Adipocyte (in vitro differentiated cells): ENCODE measurements around the gene DAZAP1.

Experiments used
- DNase-seq: peaks from one replicate; pipeline ENCODE4 v3.0.0-alpha.2; 2015; ENCODE audit warnings: low read depth
- H3K27me3 ChIP-seq: replicated peaks from 2 replicates; pipeline ENCODE4 v1.7.0; 2013; ENCODE audit warnings: mild to moderate bottlenecking, low read length, moderate library complexity; ENCODE audit not compliant: control insufficient read depth, insufficient read depth
- H3K36me3 ChIP-seq: 2 replicates; pipeline ENCODE4 v1.7.0; 2013; ENCODE audit warnings: low read length, mild to moderate bottlenecking, moderate library complexity; ENCODE audit not compliant: control insufficient read depth, insufficient read depth, severe bottlenecking
- H3K4me1 ChIP-seq: 2 replicates; pipeline ENCODE4 v1.7.0; 2013; ENCODE audit warnings: mild to moderate bottlenecking, low read length, moderate library complexity; ENCODE audit not compliant: control insufficient read depth, insufficient read depth
- H3K4me3 ChIP-seq: 2 replicates; pipeline ENCODE4 v1.7.0; 2013; ENCODE audit warnings: mild to moderate bottlenecking, low read length, moderate library complexity
- H3K9ac ChIP-seq: 2 replicates; pipeline ENCODE4 v1.7.0; 2013; ENCODE audit warnings: mild to moderate bottlenecking, low read length, moderate library complexity
- H3K9me3 ChIP-seq: 2 replicates; pipeline ENCODE4 v1.7.0; 2013; ENCODE audit warnings: mild to moderate bottlenecking, low read length, moderate library complexity; ENCODE audit not compliant: control insufficient read depth

The DAZAP1 gene

GRCh38 chr19:1366899-1367870, 40.2 kb upstream of the DAZAP1 start:
- Histone ChIP-seq H3K27me3 (no peaks in the 10 kb centered on the region), H3K36me3 (peaks cover 63% of the 10 kb centered on the region)

GRCh38 chr19:1369214-1369805, 38.1 kb upstream of the DAZAP1 start:
- Histone ChIP-seq H3K9me3 (no peaks in the 10 kb centered on the region), H3K36me3 (peaks cover 67% of the 10 kb centered on the region), H3K4me3 (no peak overlapping the region), H3K9ac (no peak overlapping the region), H3K4me1 (peaks cover 5% of the 10 kb centered on the region), H3K27me3 (no peaks in the 10 kb centered on the region)
- no peak for DNase-seq

More at GRCh38 chr19:1366899-1367870, 40.2 kb upstream of the DAZAP1 start:
- Histone ChIP-seq H3K4me3 (no peak overlapping the region), H3K4me1 (peaks cover 3% of the 10 kb centered on the region), H3K9ac (no peak overlapping the region), H3K9me3 (no peaks in the 10 kb centered on the region)
- DNase-seq, result no peak

DNA sequence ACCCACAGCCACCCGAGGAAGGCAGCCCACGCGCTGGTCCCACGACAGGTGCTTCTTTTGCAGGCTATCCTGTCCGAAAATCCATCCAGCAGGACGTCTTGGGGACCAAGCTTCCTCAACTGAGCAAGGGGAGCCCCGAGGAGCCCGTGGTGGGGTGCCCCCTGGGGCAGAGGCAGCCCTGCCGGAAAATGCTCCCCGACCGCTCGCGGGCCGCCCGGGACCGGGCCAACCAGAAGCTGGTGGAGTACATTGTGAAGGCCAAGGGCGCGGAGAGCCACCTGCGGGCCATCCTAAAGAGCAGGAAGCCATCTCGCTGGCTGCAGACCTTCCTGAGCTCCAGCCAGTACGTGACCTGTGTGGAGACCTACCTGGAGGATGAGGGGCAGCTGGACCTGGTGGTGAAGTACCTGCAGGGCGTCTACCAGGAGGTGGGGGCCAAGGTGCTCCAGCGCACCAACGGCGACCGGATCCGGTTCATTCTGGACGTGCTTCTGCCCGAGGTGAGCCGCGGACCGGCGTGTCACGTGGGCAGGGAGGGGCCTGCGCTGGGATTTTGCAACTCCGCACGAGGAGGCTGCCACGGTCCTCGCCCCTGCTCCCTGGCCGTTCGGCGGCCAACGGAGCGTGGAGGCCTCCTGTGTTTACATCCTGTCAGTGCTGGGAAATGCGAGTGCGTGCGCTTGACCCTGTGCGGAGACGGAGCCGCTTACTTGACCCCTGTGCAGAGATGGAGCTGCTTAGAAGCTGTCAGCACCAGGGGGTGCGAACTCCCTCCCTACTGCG, 36.6 kb upstream of the DAZAP1 start:
- Histone ChIP-seq H3K9ac (no peak overlapping the region), H3K9me3 (no peaks in the 10 kb centered on the region), H3K27me3 (no peaks in the 10 kb centered on the region), H3K4me1 (peaks cover 5% of the 10 kb centered on the region), H3K36me3 (peaks cover 65% of the 10 kb centered on the region), H3K4me3 (no peak overlapping the region)
- DNase-seq, result no peak

GRCh38 chr19:1373042-1373533, 34.3 kb upstream of the DAZAP1 start:
- no peak for DNase-seq
- H3K4me3 ChIP-seq, result no peak overlapping the region
- no peak overlapping the region for H3K9ac ChIP-seq
- H3K27me3 ChIP-seq, result no peaks in the 10 kb centered on the region
- peaks cover 5% of the 10 kb centered on the region for H3K4me1 ChIP-seq
- H3K36me3 ChIP-seq, result peaks cover 43% of the 10 kb centered on the region
- H3K9me3 ChIP-seq, result no peaks in the 10 kb centered on the region

- Histone ChIP-seq H3K4me3 (no peak overlapping the region), H3K27me3 (no peaks in the 10 kb centered on the region), H3K9me3 (no peaks in the 10 kb centered on the region), H3K4me1 (peaks cover 5% of the 10 kb centered on the region), H3K9ac (no peak overlapping the region), H3K36me3 (peaks cover 43% of the 10 kb centered on the region)
- no peak for DNase-seq
Measured at GRCh38 chr19:1373534-1374249, 33.7 kb upstream of the DAZAP1 start.

GRCh38 chr19:1374250-1374577, 33.2 kb upstream of the DAZAP1 start:
- Histone ChIP-seq H3K4me1 (peaks cover 5% of the 10 kb centered on the region), H3K9ac (no peak overlapping the region), H3K36me3 (peaks cover 43% of the 10 kb centered on the region), H3K27me3 (no peaks in the 10 kb centered on the region), H3K9me3 (no peaks in the 10 kb centered on the region), H3K4me3 (no peak overlapping the region)
- no peak for DNase-seq

GRCh38 chr19:1376415-1376805, 31.0 kb upstream of the DAZAP1 start:
- peaks cover 21% of the 10 kb centered on the region for H3K36me3 ChIP-seq
- DNase-seq, result no peak
- no peaks in the 10 kb centered on the region for H3K9me3 ChIP-seq
- H3K9ac ChIP-seq, result no peak overlapping the region
- peaks cover 6% of the 10 kb centered on the region for H3K4me1 ChIP-seq
- no peaks in the 10 kb centered on the region for H3K27me3 ChIP-seq
- no peak overlapping the region for H3K4me3 ChIP-seq

- no peak overlapping the region for H3K4me3 ChIP-seq
- no peaks in the 10 kb centered on the region for H3K27me3 ChIP-seq
- peaks cover 11% of the 10 kb centered on the region for H3K4me1 ChIP-seq
- no peak for DNase-seq
- H3K36me3 ChIP-seq, result peaks cover 17% of the 10 kb centered on the region
- H3K9me3 ChIP-seq, result no peaks in the 10 kb centered on the region
- no peak overlapping the region for H3K9ac ChIP-seq
Measured at GRCh38 chr19:1377176-1377964, 30.0 kb upstream of the DAZAP1 start.

- H3K4me1 ChIP-seq, result peaks cover 10% of the 10 kb centered on the region
- DNase-seq, result no peak
- peaks cover 11% of the 10 kb centered on the region for H3K36me3 ChIP-seq
- no peaks in the 10 kb centered on the region for H3K9me3 ChIP-seq
- no peak overlapping the region for H3K4me3 ChIP-seq
- no peak overlapping the region for H3K9ac ChIP-seq
- H3K27me3 ChIP-seq, result no peaks in the 10 kb centered on the region
Measured at GRCh38 chr19:1377965-1378785, 29.2 kb upstream of the DAZAP1 start.
